GM21737 (cell line): ENCODE data around the gene ANKRD6.
"Not testable (repeated sequence)": the region's sequence is repeated elsewhere in the genome, so short reads cannot be mapped to it uniquely, and the experiment has no call there.

Source experiments
- ATAC-seq: cut with Tn5 transposase; IDR thresholded peaks from one replicate; pipeline ENCODE4 v1.9.1; 2021; ENCODE audit warnings: mild to moderate bottlenecking, moderate library complexity; ENCODE audit not compliant: unreplicated experiment

Gene ANKRD6

DNA sequence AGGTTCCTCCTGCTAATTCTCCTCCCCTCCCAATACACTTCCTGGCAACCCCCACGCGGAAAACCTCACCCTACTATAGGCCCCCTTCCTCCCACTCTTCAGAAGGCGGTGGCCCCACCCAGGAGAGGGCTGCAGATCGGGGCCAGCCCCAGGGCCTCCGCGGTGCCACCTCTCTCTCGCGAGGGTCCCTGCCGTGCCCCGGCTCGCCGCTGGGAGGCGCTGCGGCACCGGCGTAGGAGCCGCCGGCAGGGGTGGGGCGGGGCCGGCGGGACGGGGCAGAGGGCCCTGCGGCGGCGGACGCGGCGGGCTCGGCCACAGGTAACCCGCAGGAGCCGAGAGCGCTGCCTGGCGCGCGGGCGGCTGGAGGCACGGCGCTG is at the start of gene ANKRD6:
TSS of gene ANKRD6 (plus strand) at position 278 of the 377 bp plus-strand sequence. CDS start 133,825 bp downstream, outside the sequence.
- peak; percentile 93 for ATAC-seq

DNA sequence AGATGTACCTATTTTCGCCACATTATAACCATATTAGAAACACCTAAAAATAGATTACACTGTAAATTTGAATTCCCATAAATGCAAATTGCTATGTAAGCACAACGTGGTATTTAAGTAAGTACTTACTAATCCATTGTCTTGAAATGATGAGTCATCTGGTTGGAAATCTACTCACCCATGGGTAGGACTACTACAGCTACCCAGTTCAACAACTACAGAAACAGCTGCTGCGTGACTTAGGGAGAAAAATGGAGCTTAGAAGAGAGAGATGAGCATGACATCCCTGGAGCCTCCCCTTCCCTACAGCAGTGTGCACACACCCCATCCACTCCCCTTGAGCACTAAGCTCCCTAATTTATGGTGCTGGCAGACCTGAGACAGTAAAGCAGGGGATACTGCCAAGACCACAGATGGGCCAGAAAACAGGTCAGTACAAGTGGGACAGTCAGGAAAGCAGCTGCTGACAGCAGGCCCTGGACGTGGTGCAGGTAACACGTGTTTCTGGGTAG is 47.7 kb upstream of the ANKRD6 start:
- no peak for ATAC-seq

DNA sequence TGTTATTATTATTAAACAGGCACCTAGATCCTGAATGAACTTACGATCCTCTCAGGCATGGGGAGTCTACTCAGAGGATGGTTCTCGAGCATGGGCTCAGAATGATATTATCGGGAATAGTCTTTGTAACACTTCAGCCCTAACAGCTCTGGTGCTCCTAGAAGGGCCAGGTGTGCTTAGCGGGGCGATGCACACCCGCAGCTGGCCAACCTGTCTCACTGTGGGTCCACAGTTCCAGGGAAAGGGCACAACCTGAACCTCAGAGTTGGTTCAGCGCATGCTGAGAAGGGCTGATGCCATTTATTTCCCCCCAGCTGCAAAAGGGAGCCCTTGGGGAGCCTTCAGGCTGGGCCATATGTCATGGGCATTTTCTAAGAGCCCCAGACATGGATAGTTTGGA is 47.1 kb upstream of the ANKRD6 start:
- no peak for ATAC-seq

DNA sequence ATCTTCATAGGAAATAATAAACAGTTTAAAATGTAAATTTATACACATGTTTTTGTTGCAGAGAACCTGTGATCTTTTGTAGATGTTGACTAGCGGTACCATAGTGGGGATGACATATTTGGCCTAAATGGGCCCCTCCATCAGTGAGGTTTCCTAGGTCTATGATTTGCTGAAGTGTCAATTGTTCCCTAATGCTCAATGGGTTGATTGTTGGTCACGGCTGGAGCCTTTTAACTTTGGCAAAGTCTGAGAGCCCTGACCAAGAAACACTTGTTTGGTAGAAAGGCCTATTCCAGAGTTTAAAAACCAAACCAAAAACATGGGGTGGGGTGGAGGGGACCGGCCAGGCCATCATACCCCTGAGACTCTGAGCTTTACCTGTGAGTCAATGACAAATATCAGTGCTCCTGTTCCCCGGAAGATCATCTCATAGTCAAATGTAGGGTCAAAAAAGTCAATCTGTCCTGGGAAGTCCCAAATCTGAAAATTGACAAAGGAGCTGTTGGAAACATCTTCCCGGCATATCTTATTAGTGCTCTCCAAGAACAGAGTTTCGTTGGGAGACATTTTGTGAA is 45.9 kb upstream of the ANKRD6 start:
- ATAC-seq: peak; percentile 19

DNA sequence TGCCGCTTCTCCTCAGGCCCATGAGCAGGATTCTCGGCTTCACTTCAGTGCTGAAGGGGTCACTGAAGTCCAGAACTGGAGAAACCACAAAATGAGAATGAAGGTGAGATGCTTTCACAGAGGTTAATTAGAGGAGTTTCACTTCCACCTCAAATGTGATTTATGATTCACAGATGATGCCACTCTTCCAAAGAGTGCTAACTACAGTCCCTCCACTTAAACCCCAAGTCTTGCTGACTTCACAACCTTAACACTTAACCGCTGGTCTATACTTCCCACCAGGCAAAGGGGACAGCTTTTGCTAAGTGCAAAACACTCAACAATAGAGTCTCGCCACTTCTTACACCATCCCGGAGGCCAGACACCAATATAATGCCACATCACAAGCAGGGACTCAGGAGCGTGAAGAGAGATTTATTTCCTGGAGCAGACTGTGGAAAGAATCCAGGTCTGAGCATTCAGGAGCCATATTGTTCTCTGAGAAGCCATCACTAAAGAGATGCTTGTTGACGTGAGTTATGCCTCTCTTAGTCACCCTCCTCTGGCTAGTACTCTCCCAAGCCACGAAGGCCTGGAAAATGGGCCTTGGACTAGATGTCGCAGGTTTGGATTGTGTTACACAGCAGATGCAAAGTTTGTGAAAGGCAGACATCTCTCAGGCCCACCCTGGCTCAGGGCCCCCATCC is 45.3 kb upstream of the ANKRD6 start:
- peak; percentile 97 for ATAC-seq

DNA sequence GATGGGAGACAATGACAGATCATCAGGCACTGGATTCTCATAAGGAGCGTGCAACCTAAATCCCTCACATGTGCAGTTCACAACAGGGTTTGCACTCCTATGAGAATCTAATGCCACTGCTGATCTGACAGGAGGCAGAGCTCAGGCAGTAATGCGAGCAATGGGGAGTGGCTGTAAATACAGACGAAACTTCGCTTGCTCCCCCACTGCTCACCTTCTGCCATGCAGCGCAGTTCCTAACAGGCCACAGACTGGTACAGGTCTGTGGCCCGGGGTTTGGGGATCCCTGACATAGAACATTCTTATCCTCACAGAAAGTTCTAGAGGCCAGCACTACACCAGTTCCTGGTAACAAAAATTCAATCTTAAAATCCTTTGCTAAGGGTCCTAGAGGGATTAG is 44.1 kb upstream of the ANKRD6 start:
- no peak for ATAC-seq

DNA sequence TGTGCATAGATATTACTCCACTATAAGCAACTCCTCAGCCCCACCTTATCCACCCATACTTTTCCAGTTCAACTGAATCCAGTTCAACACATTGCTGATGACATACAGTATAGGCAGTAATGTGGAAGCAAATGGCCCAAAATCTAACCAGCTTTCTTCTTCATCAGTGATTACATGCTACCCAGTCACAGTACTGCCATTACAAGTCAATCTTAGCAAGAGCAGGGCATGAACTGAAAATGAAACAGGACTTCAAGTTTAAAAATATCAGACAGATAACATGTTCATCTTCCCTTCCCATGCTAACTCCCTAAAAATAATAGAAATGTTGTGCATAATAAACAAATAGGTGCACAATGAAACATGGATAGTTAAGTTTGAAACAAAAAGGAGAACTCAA is 40.1 kb upstream of the ANKRD6 start:
- ATAC-seq: no peak

DNA sequence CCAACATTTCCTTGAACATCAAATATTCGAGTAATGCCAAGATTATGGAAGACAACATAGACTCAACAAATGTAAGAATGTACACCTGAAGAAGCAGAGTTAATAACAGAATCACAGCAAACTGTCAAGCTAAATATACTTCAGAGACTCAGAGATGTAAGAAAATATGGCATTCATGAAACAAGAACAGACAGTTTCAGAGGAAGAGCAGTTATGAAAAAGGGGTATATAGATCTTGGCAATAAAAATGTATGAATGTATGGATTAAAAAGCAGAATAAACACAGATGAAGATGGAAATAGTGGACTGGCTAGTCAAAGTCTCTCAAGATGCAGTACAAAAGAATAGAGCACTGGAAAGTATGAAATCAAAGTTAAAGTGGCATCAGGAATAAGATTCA is 39.3 kb upstream of the ANKRD6 start:
- ATAC-seq: no peak

DNA sequence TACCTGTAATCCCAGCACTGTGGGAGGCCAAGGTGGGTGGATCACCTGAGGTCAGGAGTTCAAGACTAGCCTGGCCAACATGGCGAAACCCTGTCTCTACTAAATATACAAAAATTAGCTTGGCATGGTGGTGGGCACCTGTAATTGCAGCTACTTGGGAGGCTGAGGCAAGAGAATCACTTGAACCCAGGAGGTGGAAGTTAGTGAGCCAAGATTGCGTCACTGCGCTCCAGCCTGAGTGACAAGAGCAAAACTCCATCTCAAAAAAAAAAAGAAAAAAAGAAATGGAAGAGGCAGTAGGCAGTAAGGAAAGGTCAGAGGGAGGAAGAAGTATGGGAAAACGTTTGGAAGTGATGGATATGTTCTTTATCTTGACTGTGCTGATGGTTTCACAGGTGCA is 35.1 kb upstream of the ANKRD6 start:
- not testable (repeated sequence) for ATAC-seq

DNA sequence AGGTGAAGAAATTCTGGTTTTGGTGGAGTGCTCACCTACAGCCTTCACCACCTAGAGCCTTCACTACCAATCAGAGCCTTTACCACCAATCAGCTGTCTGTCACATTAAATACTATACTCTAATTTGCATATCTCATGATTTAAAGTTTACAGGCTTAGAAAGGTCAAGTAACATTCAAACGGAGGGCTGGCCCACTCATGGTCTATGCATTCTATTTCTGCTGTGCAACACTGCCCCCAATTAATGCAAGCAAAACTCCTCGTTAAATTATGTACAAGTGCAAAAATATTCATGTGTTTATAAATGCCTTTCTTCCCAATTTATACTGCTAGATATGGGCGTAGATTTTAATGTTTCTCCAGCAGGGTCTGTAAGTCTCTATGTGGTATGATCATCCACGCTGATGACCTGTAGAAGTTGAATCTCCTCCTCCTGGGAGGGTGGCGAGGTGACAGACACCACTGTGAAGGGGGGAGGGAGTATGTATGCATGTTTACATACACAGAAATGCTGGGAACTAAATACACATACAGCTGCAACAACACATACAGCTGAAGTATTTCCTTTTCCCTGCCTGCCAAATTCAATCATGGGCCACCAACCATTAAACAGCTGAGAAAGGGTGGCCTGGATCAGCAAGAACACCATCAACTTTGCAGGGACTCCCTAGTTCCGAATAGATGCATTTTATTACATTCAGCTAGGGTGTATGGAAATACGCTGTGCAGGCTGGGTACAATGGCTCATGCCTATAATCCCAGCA is 34.0 kb upstream of the ANKRD6 start:
- ATAC-seq: no peak

DNA sequence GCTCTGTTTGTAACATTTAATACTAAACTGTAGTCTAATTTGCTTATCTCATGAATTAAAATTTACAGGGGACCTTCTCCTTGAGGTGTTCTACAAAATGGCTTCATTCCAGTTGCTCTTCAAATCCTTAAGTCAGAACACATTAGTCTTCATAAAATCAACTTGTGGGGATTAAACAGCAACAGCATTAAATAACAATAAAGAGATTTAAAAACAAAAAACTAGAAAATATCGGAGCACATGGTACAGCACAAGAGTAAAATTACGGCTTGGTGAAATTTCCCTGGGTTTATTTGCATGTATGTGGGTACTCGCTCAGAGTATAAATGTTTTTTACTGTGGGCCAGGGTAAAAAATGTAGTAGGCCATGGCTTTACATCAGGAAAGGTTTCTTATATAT is 32.9 kb upstream of the ANKRD6 start:
- ATAC-seq: no peak

DNA sequence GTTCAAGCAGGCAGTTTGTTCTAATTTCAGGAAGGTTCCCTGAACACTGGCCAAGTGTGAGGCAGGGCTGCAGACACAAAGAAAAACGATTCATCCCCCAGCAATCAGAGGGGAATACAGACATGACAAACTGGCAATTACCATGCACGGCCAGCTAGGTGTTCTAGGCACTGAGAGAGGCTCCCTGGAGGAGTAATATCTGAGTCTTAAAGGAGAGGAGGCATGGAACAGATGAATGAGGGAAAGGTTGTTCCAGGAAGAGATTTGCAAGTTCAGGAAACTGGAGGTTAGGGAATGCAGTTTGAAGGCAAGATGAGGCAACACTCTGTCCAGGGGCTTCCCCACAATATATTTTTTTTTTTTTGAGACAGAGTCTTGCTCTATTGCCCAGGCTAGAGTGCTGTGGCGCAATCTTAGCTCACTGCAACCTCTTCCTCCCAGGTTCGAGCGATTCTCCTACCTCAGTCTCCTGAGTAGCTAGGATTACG is 32.0 kb upstream of the ANKRD6 start:
- no peak for ATAC-seq

DNA sequence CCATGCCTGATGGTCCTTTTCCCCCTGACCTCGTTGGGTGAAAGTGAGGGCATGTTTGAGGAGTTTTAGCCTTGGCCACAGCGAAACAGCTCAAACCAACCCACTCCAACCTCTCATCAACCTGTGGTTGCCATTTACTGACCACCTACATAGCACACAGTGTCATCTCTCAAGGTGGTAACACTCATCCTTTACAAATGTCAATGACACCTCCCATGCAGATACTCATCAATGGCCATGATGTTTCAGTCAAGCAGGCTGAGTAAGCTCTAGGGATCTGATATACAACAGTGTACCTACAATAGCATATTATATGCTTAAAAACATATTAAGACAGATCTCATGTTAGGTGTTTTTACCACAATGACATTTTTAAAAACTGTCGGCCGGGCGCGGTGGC is 30.2 kb upstream of the ANKRD6 start:
- ATAC-seq: no peak

DNA sequence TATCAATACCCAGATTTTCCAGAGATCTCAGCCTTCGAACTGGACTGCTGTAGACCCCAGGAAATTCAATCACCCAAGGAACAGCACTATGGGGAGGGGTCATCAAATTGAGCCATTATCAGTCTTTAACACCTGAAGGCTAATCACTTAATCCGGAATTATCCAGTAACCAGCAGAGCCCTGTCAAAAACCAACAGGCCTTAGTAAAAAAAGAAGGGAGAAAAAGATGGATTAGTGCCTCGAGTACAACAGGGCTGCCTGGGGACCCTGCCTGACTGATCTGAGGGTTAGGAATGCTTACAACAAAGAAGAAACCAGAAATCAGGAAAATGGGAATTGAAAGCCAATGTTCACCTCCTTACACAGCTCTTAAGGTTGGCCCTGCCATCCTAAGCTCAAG is 28.4 kb upstream of the ANKRD6 start:
- no peak for ATAC-seq

DNA sequence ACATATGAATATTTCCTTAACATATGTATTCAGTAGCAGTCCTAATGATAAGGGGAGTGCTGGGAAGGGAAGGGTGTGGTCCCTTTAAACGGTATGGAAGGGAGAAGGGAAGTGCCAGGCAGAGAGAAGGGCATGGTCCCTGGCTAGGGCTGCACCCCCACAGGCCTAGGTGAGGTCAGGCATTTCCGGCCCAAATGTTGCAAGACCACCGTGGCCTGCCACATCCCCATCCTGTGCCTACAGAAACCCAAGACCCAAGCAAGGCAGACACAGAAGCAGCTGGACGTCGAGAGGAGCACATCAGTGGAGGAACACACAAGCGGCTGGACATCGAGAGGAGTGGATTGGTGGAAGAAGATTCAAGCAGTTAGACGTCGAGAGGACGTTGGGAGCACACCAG is 26.8 kb upstream of the ANKRD6 start:
- ATAC-seq: no peak

DNA sequence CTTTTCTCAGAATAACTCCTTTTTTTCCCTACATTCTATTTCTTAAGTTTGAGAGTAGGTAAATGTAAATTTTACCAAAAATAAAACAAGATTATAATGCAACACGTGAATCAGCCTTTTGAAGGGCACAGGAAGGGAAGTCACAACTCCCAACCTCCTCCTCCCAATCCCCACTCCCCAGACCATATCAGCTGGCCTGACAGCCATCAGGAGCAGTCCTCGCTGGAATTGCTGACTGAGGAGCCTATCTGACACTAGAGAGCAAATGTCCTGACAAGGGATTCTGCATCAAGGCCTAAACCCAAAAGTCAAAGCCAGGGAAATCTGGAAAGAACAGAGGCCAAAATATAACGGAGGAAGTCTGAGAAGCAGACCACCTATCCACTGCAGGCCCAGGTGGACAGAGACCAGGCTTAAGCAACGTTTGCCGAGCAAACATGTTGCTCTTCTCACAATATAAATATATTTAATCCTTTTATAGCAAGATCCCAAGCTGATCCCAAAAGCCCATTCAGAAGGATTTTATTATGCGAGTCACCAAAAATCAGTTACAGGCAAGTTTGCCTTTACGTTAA is 23.4 kb upstream of the ANKRD6 start:
- ATAC-seq: no peak

DNA sequence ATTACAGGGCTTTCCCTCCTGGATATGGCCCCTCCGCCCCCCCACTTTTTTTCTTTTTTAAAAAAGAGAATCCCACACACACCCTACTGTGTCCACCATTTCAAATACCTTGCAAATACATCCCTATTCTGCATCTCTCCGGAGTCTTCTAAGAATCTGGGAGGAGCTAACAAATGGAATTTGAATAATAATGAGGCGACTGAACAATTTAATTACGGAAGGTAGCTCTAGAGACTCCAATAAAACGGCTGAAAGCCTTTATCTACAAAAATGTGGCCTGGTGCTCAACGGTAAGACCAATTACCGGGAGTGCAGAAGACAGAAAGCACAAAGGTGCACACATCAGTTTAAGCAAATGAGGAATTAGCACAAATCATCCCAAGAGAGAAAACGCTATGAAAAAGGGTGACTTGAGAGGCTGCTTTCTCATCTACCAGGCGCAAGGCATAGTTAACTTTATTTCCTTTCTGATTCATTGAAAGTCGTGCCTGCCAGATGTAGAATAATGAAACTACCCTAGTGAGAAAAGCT is 22.7 kb upstream of the ANKRD6 start:
- ATAC-seq: no peak

DNA sequence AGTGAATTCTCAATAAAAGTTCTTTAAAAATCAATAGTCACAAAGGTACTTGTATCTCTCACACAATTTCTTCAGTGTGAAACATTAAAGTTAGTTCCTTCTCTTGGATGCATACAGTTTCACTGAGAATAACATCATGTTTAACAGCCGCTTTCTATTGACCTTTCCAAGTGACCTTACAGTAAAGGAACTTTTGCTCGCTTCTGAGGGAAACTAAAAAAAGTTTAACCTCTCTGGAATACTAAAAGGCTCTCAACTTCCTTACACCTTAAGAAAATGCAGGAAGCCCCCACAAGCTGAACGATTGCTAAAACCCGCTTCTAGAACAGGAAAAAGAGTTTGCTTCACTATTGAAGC is 22.2 kb upstream of the ANKRD6 start:
- ATAC-seq: no peak

DNA sequence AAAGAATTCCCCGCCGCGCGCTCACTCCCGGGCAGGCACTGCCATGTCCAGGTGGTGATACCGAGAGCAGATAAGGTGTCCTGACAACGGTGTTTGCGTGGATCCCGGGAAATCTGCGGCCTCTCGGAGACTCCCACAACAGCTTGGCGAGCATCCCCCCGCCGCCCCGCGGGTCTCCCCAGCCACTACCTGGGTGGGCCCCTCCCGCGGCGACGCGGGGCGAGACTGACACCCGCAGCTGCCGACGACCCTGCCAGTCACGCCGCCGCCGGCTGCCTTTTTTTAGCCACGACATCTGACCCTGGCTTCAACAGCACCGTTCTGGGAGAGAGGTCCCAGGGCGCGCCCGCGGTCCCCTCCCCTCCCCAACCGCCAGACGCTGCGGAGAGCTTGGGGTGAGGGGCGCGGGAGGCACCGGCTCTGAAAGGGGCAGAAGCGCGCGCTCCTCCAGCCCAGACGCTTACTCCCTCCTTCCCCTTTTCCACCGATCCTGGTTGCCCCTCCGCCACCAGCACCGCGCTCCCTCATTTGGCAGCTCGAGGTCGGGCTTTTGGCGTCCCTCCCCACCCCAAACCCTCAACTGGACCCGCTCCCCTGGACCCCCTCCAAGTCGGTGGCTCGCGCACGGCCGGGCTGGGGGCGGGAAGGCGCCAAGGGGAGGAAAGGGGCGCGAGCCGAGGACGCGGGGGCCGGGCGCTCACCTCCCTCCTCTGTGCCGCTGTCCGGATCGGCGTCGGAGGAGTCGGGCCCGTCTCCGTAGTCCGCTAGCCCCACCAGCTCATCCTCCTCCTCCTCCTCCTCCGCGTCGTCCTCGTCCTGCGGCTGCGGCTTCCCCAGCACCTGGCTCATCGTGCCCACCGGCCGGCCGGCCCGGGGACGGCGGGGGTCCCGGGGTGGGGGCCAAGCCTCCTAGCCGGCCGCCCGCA is 21.5 kb upstream of the ANKRD6 start:
- ATAC-seq: peak; percentile 38
